A673 (cell line): Measurements from ENCODE around the gene TNFSF4. TPM values are rescaled to one million over a fixed set of nuclear protein-coding genes. Genes with fewer than 3 reads are reported as not detected.

Experiments used
- BruUV-seq: library from RNA; stranded (reverse); fragments of 400-500 nt; replicated peaks from 2 replicates; lab custom pipeline; 2021; lab: Mats Ljungman, UMichigan
- CTCF ChIA-PET: fragments of 300-600 bp; sonication (Branson Sonifier 250); formaldehyde crosslinking; loops from one replicate; lab custom pipeline; 2022; ENCODE audit warnings: antibody characterized with exemption; lab: Charles Lee
- POLR2A ChIA-PET: fragments of 300-600 bp; sonication (Branson Sonifier 250); formaldehyde crosslinking; loops from one replicate; lab custom pipeline; 2022; ENCODE audit warnings: antibody characterized with exemption; ENCODE audit not compliant: low non-redundant PET; lab: Charles Lee
- DNase-seq: peaks from one replicate; pipeline ENCODE4 v3.0.0-alpha.2; 2015; ENCODE audit warnings: low spot score
- H3K27ac ChIP-seq: fragments of 200-600 bp; sonication (generic); 2 replicates; pipeline ENCODE4 v1.5.1; 2016; ENCODE audit warnings: mixed run types, low read depth, mild to moderate bottlenecking, mixed read lengths, antibody characterized with exemption, low read length; ENCODE audit not compliant: poor library complexity, severe bottlenecking
- H3K27me3 ChIP-seq: fragments of 200-600 bp; sonication (generic); replicated peaks from 2 replicates; pipeline ENCODE4 v1.6.1; 2017; ENCODE audit warnings: mixed run types, low read depth, mild to moderate bottlenecking, mixed read lengths, antibody characterized with exemption, low read length; ENCODE audit not compliant: insufficient read depth, poor library complexity
- H3K36me3 ChIP-seq: fragments of 200-600 bp; sonication (generic); 2 replicates; pipeline ENCODE4 v1.6.1; 2016; ENCODE audit warnings: mixed run types, mild to moderate bottlenecking, mixed read lengths, antibody characterized with exemption, low read length; ENCODE audit not compliant: insufficient read depth, poor library complexity, severe bottlenecking
- H3K4me1 ChIP-seq: fragments of 200-600 bp; sonication (generic); 2 replicates; pipeline ENCODE4 v1.6.1; 2017; ENCODE audit warnings: mixed run types, mild to moderate bottlenecking, mixed read lengths, antibody characterized with exemption, low read length; ENCODE audit not compliant: insufficient read depth, poor library complexity, severe bottlenecking
- H3K4me3 ChIP-seq: fragments of 200-600 bp; sonication (generic); 2 replicates; pipeline ENCODE4 v1.5.1; 2016; ENCODE audit warnings: low read depth, mixed run types, mild to moderate bottlenecking, mixed read lengths, low read length; ENCODE audit not compliant: poor library complexity, severe bottlenecking
- H3K9me3 ChIP-seq: fragments of 200-600 bp; sonication (generic); 2 replicates; pipeline ENCODE4 v1.6.1; 2016; ENCODE audit warnings: mixed run types, low read depth, mild to moderate bottlenecking, mixed read lengths, antibody characterized with exemption, low read length; ENCODE audit not compliant: poor library complexity, severe bottlenecking
- EZH2 ChIP-seq: fragments of 200-600 bp; sonication (generic); IDR thresholded peaks from 2 replicates; pipeline ENCODE4 v1.6.1; 2017; ENCODE audit warnings: borderline replicate concordance, low read depth, mild to moderate bottlenecking, mixed read lengths, antibody characterized with exemption, low read length; ENCODE audit not compliant: poor library complexity, severe bottlenecking
- intact Hi-C: fragments of 100-400 bp; cut with micrococcal nuclease; formaldehyde crosslinking; loops from one replicate; pipeline ENCODE4 v1.10.0; 2022; ENCODE audit not compliant: unreplicated experiment
- total RNA-seq: library from RNA; stranded (reverse); gene quantifications from 2 replicates; pipeline ENCODE4 v1.2.3, GENCODE V29; 2021
- TF ChIP-seq, protein P1 (sequence below): fragments of 300-800, 200-600 bp; sonication (generic); conservative IDR thresholded peaks from 2 replicates; pipeline ENCODE4 v1.5.1; 2017; ENCODE audit warnings: low read depth, mild to moderate bottlenecking, antibody characterized with exemption, low read length, moderate library complexity, mixed read lengths

Gene TNFSF4
- total RNA-seq, 1 experiment from 2014 or later, result 0.21 TPM

DNA sequence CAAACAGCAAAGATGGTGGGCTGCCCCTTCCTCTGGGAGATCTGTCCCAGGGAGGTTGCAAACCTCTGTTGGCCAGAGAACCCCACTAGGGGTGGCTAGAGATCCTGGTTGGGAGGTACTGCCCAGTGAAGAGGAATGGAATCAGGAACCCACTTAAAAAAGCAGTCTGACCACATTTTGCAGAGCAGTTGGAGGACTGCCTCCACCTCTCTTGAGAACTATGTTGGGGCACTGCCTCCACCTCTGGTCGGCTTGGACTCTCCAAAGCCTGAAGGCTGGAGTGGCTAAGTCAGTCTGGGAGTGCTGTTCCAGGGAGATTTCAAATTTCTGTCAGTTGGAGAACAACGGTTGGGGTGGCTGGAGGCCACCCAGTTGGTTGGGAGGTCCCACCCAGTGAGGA, 58.6 kb downstream of the TNFSF4 start:
- intact Hi-C loops, result no loop called here
- DNase-seq, result no peak
- H3K9me3 ChIP-seq, result no peaks in the 10 kb centered on the region
- peaks cover 3% of the 10 kb centered on the region for H3K27me3 ChIP-seq
- H3K36me3 ChIP-seq, result no peaks in the 10 kb centered on the region
- ChIA-PET POLR2A (no interaction called here), CTCF (no interaction called here)
- TF ChIP-seq, protein P1, sequence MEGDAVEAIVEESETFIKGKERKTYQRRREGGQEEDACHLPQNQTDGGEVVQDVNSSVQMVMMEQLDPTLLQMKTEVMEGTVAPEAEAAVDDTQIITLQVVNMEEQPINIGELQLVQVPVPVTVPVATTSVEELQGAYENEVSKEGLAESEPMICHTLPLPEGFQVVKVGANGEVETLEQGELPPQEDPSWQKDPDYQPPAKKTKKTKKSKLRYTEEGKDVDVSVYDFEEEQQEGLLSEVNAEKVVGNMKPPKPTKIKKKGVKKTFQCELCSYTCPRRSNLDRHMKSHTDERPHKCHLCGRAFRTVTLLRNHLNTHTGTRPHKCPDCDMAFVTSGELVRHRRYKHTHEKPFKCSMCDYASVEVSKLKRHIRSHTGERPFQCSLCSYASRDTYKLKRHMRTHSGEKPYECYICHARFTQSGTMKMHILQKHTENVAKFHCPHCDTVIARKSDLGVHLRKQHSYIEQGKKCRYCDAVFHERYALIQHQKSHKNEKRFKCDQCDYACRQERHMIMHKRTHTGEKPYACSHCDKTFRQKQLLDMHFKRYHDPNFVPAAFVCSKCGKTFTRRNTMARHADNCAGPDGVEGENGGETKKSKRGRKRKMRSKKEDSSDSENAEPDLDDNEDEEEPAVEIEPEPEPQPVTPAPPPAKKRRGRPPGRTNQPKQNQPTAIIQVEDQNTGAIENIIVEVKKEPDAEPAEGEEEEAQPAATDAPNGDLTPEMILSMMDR, result no peak
- no peak for TF ChIP-seq EZH2
- H3K4me1 ChIP-seq, result no peaks in the 10 kb centered on the region
- BruUV-seq, result no TSS peak
- no peak overlapping the region for H3K4me3 ChIP-seq
- H3K27ac ChIP-seq, result no peak overlapping the region

DNA sequence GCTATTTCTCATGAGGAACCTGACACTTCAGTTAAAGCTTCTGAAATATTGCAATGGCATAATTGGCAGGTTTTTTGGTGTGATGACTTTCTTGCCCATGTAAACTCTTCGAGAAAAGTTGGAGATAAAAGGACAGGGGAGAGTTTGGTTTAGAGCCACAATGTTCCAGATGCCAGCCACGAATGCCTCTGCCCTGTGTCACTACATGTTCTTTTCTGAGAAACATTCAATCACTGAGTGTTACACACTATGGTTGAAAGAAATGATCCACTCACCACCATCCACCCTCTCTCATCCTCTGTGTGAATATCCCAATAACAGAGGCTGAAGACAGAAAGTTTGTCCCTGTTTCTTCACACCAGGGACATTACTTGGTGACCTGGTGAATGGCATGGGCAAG, 66.4 kb downstream of the TNFSF4 start:
- Histone ChIP-seq H3K4me1 (no peaks in the 10 kb centered on the region), H3K27me3 (no peaks in the 10 kb centered on the region), H3K9me3 (no peaks in the 10 kb centered on the region), H3K27ac (no peak overlapping the region), H3K4me3 (no peak overlapping the region), H3K36me3 (no peaks in the 10 kb centered on the region)
- no TSS peak for BruUV-seq
- no peak for DNase-seq
- POLR2A ChIA-PET, result no interaction called here
- TF ChIP-seq EZH2, result no peak
- CTCF ChIA-PET, result no interaction called here
- intact Hi-C loops, result no loop called here

DNA sequence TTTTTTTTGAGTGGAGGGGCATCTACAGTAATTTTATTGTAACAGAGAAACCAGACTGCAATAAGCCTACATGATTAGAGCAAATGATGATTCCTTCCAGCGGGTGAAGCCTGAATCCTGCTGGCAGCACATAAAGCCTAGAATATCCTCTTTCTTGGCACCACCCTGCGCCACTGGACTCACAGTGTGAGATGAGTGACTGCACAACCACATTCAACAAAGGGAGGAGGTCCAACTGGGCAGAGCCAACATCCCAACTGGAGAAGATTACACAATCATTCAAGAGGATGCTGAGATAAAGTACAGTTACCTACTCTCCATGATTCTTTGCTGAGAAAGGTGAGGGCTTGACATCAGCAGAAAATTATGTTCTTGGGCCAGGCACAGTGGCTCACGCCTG, 67.4 kb downstream of the TNFSF4 start:
- Histone ChIP-seq H3K36me3 (no peaks in the 10 kb centered on the region), H3K27me3 (no peaks in the 10 kb centered on the region), H3K4me1 (no peaks in the 10 kb centered on the region), H3K4me3 (no peak overlapping the region), H3K27ac (no peak overlapping the region), H3K9me3 (no peaks in the 10 kb centered on the region)
- POLR2A ChIA-PET, result no interaction called here
- TF ChIP-seq, protein P1, result no peak
- TF ChIP-seq EZH2, result no peak
- DNase-seq, result no peak
- CTCF ChIA-PET, result no interaction called here
- intact Hi-C loops, result no loop called here
- no TSS peak for BruUV-seq

DNA sequence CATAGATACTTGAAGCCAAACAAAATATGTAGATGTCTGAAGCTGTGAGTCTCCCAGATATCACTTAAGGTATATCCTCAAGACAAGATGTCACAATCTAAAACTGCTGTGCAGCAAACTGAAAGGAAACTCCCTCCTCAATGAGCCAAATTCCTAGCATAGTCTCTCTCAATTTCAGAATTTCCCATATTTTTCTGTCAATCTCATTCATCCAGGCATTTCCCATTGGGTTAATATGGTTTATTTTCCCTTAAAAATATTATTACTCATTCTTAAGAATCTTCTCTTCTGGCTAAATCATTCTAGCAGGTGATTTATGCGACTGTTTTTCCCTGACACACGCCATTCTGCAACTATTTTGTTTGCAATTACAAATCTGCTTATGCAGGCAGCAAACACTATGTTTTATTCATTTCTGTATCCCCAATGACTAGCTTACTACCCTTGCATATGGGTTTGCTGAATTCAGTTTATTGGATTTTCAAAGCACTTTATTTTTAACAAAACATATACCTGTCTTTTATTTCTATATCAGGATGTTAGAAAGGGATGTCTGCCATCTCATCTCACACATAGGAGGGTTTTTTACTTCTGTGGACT, 69.9 kb downstream of the TNFSF4 start:
- no TSS peak for BruUV-seq
- H3K9me3 ChIP-seq, result no peaks in the 10 kb centered on the region
- ChIA-PET POLR2A (no interaction called here), CTCF (no interaction called here)
- H3K4me1 ChIP-seq, result no peaks in the 10 kb centered on the region
- H3K4me3 ChIP-seq, result no peak overlapping the region
- no peaks in the 10 kb centered on the region for H3K36me3 ChIP-seq
- no peak for DNase-seq
- H3K27me3 ChIP-seq, result no peaks in the 10 kb centered on the region
- intact Hi-C loops, result no loop called here
- H3K27ac ChIP-seq, result no peak overlapping the region
- TF ChIP-seq EZH2, result no peak
- TF ChIP-seq, protein P1, result no peak
